NOMO-1 (cell line): Measurements from ENCODE around the gene UBE2U.
"Not testable (repeated sequence)": the region's sequence is repeated elsewhere in the genome, so short reads cannot be mapped to it uniquely, and the experiment has no call there.

Experiments used
- DNase-seq, 2 experiments: peaks; one replicate each; lab custom pipeline; 2025; ENCODE audit not compliant: unreplicated experiment in 2 of 2; lab: John Stamatoyannopoulos, UW

Gene UBE2U

DNA sequence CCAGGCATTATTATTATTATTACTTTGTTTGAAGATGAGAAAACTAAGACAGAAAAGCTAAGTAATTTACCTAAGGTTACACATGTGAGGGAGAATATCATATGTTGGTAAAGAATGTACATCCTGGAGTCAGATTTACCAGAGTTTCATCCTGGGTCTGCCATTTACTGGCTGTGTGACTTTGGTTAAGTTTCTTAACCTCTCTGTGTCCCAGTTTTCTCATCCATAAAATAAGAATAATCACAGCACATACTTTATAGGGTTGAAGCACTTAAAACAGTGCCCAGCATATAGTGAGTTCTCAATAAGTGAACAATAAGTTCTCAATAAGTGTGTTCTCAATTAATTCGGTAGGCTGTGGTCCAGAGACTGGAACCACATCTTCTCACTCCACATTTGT is 32.5 kb downstream of the UBE2U start:
- no peak for DNase-seq

DNA sequence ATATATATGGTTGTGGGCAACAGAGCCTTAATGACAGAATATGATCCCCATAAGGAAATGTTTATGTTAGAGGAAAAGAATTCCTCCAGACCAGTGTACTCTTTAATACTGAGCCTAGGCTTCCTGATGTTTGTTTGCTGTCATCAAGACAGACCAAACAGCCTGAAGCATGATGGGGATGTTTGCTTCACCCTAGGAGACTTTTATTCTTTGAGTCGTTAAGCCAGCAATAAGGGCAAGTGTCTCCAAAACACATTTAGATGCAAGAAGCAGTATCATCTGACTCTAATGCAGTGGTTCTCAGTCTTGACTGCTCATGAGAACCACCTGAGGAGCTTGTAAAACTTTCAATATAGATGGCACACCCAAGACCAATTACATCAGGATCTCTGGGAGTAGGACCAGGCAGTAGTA is 33.1 kb downstream of the UBE2U start:
- DNase-seq, result no peak

DNA sequence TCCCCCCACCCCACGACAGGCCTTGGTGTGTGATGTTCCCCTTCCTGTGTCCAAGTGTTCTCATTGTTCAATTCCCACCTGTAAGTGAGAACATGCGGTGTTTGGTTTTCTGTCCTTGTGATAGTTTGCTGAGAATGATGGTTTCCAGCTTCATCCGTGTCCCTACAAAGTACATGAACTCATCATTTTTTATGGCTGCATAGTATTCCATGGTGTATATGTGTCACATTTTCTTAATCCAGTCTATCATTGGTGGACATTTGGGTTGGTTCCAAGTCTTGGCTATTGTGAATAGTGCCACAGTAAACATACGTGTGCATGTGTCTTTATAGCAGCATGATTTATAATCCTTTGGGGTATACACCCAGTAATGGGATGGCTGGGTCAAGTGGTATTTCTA is 36.1 kb downstream of the UBE2U start:
- DNase-seq, result not testable (repeated sequence)

DNA sequence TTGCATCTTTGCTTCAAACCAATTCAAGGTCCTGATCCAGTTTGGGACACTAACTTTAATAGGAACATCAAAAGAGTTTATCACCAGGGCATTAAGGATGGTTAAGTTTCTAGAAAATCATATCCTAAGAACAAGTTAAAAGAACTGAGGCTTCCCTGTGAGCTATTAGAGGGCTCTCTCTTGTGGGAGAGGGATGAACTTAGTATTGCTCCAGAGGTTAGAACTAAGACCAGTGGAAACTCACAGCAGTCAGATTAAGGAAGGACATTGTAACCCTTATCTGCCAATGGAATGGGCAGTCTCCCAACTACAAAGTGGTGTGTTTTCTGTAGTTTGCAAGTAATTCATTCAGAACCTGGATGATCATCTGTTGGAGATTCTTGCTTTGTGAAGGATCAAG is 36.8 kb downstream of the UBE2U start:
- no peak for DNase-seq

DNA sequence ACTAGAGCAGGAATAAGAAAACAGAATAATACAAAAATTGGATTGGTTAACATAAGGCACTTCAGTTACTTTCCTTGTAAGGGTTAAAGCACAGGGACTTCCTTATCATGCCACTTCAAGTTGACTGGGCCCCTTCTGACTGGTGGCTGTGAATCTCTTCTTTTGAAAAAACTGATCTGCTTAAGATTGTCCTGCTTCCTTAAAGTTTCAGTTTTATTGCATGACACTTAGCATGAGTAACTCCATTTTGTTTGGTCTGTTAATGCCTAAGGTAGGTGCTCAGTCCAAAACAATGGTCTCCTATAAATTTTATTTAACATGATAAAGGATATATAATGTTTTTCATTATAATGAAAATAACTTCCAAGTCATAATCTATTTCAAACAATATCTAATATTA is 37.6 kb downstream of the UBE2U start:
- DNase-seq, result no peak

DNA sequence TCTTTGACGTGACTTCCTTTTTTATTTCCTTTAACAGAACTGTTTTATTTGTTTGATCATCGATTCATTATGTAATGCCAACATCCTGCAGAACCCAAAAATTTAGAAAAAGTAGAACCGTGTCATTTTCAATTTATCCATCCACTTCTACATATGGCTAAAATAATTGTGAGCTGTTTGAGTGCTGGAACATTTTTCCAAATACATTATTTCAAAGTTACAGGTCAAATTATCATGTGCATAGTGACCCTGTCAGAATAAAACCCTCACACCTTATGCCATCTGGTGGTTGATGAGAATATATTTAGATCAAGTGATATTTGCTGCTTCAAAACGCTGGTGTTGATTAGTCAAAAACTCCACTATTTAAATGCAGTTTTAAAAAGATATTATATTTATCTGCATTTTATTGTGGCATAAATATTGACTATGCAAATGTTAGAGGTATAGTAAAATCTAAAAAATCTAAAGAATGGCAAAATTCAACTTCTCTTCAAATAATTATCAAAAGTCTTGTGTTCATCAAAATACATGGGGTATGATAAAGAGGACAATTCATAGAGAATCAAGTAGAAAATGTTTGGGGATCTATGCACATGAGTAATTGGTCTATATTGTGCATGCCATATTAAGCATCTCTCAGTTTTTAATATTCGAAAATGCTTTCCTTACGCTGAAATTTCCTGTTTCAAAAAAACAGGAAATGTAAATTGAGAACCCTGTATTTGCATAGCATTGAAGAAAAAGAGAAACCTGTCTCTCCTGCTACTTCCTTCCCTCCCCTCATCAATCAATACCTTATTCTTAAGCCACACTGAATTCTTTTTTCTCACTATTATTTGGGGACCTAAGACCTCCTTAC is 39.7 kb downstream of the UBE2U start:
- DNase-seq, result peak; percentile 17 to 54

DNA sequence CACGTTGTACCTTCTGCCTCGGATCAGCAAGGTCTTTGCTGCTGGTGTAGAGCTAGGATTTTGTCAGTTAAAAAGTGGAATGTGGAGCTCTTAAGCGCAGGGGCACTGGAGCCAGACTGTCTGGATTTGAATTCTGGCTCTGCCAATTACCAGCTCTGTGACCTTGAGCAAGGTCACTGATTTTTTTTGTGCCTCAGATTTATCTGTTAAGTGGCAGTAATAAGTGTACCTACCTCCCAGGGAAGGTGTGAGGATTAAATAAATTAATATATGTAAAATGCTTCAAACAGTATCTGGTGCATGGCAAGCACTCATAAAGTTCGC is 40.3 kb downstream of the UBE2U start:
- DNase-seq, result no peak

DNA sequence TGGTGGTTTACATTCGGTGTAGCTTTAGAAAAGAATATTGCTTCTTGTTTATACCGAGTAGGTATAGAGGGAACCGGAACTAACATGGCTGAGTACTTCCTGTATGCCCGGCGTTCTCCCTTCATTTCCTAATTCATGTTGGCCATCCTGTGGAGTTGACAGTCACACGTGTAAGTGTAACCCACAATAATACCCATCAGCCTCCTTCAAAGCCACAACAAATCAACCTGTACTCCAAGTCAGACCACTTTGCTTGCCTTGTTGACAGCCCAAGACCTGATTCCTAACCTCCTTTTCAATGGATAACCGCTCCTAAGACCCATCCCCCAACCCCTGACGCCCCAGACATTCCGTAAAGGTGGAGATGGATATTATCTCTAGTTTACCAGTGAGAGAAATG is 42.1 kb downstream of the UBE2U start:
- peak in 1 of 2 experiments; percentile 20 for DNase-seq

DNA sequence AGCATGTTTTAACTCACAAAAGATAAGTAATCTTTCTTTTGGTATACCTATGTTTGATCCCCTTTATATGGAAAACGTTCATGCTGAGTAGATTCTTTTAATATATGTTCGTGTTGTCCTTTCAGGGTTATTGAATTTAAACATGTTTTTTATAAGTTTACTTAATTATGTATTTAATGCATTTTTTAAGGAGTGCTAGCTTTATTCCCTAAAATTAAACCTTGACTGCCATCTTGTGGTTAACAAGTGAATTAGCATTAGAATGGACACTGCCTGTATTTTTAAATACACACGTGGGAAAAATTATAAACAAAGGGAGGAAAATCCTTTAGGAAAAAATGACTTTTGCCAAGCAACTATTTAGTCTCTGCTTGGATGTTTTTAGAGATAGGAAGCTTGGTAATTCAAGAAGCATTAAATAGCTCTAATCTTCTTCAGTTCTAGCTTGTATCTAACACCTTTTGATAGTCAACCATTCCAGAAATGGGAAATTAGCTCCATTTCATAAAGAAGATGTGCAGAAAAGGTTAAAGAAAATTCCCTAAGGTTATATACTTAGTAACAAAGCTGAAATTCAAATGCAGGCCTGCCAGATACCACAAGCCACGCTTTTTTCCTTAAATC is 43.0 kb downstream of the UBE2U start:
- peak in 1 of 2 experiments; percentile 39 for DNase-seq

DNA sequence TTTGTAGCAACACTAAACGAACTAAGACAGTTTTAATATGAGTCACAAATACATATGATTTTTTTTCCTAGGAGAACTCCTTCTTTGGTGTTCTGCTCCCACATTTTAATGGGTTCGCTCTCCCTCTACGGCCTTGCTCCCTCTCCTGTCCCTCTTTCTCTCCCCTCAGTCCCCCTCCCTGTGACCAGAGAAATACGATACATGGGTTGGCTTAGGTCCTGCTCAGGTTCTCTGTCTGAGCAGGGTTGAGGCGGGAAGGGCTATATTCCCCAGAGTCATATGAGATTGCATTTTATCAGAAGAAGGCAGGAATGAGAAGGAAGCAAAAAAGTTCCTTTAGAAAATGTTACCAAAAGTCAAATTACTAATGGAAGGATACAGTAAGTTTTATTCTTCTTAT is 44.6 kb downstream of the UBE2U start:
- DNase-seq, result no peak

DNA sequence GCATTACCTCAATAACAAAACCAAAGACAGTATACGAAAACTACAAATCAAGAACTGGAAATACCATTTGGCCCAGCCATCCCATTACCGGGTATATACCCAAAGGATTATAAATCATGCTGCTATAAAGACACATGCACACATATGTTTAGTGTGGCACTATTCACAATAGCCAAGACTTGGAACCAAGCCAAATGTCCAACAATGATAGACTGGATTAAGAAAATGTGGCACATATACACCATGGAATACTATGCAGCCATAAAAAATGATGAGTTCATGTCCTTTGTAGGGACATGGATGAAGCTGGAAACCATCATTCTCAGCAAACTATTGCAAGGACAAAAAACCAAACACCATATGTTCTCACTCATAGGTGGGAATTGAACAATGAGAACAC is 47.0 kb downstream of the UBE2U start:
- DNase-seq, result not testable (repeated sequence)

DNA sequence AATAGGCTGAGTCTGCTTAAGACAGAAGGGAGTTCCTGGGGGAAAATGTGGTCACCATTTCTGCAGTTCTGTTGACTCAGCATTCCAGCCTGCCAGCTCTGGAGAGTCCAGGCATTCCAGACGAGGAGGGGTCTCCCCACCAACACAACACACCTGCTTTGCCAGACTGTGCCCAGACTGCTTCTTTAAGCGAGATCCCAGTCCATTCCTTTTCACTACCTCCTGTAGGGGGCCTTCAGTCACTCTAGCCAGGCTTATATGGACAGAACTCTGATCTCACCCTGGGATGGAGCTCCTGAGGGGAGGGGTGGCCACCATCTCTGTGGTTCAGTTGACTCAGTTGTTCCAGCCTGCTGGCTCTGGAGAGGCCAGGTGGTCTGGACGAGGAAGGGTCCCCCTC is 48.5 kb downstream of the UBE2U start:
- no peak for DNase-seq

DNA sequence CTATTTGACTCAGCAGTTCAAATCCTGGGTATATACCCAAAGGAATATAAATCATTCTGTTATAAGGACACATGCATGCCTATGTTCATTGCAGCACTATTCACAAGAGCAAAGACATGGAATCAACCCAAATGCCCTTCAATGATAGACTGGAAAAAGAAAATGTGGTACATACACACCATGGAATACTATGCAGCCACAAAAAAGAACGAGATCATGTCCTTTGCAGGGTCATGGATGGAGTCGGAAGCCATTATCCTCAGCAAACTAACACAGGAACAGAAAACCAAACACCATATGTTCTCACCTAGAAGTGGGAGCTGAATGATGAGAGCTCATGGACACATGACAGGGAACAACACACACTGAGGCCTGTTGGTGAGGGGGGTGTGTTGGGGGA is 53.8 kb downstream of the UBE2U start:
- not testable (repeated sequence) for DNase-seq

DNA sequence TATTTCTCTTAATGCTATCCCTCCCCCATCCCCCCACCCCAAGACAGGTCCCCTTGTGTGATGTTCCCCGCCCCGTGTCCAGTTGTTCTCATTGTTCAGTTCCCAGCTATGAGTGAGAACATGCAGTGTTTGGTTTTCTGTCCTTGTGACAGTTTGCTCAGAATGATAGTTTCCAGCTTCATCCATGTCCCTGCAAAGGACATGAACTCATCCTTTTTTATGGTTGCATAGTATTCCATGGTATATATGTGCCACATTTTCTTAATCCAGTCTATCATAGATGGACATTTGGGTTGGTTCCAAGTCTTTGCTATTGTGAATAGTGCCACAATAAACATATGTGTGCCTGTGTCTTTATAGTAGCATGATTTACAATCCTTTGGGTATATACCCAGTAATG is 55.0 kb downstream of the UBE2U start:
- DNase-seq, result not testable (repeated sequence)

DNA sequence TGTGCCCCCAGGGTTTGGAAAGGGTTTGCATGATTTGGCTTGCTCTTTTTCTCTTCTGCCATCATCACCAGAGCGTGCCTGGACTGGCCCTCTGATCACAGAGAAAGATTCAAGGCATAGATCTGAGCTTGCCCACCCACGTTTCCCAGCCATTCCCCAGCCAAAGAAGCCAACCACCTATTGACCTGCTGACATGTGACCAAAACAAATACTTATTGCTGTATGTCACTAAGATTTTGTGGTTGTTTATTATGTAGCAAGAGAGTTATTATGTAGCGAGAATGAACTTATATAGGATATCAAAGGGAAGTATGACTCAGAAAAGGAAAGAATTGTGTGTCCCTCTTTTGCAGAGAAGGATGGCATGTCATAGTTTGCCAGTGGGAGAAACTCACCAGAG is 59.9 kb downstream of the UBE2U start:
- no peak for DNase-seq

DNA sequence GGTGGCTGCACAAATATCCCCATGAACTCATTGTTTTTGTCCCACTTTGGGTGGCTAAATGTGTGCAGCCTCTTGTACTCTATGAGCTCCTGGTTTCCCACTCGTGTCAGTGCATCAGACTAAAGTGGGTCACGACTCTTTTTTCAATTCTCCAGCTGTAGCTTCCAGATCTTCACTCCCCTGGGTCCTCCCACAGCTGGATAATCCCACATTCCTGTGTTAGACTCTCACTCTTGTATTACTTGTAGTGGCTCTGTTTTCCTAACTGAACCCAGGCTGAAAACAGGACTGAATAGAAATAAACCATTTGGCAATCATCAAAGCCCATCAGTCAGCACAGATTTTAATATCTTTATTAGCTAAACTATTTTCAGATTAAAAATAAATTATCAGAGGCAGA is 60.4 kb downstream of the UBE2U start:
- no peak for DNase-seq

DNA sequence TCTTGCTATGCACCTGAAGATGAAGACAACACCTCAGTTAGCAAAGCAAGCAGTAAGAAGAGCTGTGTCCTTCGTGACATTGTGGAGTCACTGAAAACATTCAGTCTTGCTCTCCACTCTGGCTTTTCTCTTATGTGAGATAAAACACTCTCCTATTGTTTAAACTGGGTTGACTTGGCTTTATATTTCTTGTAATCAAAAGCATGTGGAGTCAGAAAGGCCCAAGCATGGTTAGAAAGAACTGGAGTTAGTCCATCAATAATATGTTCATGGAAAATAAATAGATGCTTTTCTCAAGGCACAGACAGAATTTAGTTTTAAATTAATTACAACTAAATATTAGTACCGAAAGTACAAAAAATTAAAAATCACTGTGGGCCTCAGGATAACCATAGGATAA is 61.7 kb downstream of the UBE2U start:
- DNase-seq, result no peak

DNA sequence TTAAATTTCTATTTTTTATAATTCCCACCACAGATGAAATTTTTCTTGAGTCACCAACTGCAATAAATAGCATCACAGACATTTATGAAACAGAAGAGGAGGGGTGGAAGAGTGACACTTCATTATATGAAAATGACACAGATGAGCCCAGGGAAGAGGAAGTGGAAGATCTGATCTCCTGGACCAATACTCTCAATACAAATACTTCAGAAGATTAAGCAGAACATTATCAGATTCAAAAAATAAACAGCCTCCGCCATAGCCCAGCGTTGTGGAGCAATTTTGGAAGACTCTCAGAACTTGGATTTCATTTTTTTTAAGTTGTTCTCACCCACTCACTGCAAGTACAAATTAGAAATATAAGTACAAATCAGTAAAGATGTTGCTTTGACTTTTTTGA is 63.6 kb downstream of the UBE2U start:
- peak in 1 of 2 experiments; percentile 12 for DNase-seq

DNA sequence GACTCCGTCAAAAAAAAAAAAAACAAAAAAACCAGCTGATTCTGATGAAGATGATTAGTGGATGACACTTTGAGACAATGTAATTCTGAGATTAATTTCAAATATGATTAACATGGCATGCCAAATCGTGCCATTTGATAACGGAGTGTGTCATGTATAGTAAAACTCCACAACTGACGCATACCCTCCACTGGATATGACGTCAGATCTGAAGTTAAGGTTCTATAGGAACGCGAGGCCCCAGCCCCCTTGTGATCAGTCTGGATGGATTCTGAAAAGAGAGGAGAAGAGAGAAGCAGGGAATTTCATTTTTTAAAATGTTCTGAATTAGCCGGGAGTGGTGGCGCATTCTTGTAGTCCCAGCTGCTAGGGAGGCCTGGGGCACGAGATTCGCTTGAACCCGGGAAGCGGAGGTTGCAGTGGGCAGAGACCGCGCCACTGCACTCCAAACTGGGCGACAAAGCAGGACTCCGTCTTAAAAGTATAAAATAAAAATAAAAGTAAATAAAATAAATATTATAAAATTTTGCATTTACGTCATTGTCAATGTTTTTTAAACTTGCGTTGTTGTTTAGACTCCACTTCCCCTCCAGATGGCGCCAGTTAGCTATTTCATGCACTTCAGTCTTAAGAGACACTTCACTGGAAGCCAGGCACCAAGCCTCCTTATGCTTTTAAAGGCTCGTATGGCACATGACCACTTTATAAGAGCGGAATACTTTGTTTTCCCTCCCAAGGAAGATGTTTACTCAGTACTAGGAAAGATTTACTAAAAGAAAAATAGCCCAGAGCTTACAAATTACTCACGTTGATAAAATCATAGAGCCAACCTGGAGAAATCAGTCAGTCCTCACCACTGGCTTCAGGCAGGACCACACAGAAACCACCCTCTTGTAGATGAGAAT is 65.5 kb downstream of the UBE2U start:
- DNase-seq, result peak in 1 of 2 experiments; percentile 61

DNA sequence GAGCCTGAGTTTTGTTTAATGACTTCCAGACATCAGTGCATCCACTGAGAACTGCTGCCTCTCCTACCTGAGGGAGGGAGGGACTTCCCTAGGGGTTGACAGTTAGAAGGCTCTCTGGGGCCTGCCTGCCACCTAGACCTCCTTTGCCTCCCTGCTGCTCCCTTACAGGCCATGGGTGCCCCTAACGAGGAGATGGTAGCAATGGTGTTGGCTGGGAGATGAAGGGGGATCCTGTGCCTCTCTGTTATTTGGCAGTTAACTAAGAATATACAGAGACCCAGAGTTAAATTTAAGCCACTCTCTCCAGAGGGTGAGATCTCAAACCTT is 66.1 kb downstream of the UBE2U start:
- DNase-seq, result no peak

DNA sequence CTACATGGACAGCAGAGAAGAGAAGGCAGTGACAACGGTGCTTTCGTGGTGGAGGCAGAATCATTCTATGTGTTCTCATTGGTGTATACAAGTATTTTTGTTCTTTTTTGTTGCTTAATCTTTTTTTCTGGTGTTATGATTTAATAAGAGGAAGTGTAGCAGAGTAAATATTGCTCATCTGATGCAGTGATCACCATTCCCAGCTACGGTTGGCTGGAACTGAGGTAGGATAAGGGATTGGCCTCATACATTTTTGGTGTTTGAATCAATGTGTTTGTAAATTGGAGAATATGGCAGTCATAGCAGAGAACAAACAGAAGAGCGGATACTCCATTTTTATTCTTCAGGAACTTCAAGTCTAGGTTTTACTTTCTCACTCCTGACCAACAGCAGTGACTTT is 76.6 kb downstream of the UBE2U start:
- DNase-seq, result no peak

DNA sequence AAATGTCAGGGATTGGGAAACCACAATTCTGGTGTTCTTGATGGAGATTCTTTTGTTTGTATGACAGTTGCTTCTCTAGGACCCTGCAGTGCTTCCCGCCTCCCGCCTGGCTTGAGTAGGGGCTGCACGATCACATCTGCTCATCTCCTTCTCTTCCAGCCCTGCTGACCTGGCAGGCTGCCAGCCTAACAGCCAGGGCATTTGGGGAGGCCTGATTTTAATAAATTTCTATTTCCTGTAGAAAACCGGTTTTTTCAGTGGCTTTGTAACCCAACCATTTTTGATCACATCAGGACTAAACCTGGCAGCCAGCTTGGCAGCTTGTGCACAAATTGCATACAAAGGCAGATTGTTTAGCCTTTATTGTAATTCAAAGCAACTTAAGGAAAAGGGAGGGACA is 78.9 kb downstream of the UBE2U start:
- no peak for DNase-seq
